Gastrocnemius medialis (tissue), 4 donors: ENCODE results near the gene SLFN5.

Source experiments
- POLR2A ChIP-seq, 2 donors: fragments of 450-650 bp; IDR thresholded peaks; one replicate each; pipeline ENCODE4 v1.6.1; 2017; ENCODE audit warnings: antibody characterized with exemption in 2 of 2, mild to moderate bottlenecking in 2 of 2, moderate library complexity in 2 of 2
- TF ChIP-seq, protein P1 (sequence below), 5 experiments: fragments of 450-650 bp in 3 of 5; fragments of 200-600 bp in 2 of 5; sonication (generic) in 2 of 5; IDR thresholded peaks in 4 of 5; conservative IDR thresholded peaks in 1 of 5; 1 replicate in 4 of 5; 2 replicates in 1 of 5; pipeline ENCODE4 v1.5.1; 2016 to 2019; ENCODE audit warnings: antibody characterized with exemption in 5 of 5, mild to moderate bottlenecking in 3 of 5, moderate library complexity in 3 of 5

GRCh38 chr17:35289222-35289621, 46.4 kb downstream of the SLFN5 start:
- TF ChIP-seq, protein P1, sequence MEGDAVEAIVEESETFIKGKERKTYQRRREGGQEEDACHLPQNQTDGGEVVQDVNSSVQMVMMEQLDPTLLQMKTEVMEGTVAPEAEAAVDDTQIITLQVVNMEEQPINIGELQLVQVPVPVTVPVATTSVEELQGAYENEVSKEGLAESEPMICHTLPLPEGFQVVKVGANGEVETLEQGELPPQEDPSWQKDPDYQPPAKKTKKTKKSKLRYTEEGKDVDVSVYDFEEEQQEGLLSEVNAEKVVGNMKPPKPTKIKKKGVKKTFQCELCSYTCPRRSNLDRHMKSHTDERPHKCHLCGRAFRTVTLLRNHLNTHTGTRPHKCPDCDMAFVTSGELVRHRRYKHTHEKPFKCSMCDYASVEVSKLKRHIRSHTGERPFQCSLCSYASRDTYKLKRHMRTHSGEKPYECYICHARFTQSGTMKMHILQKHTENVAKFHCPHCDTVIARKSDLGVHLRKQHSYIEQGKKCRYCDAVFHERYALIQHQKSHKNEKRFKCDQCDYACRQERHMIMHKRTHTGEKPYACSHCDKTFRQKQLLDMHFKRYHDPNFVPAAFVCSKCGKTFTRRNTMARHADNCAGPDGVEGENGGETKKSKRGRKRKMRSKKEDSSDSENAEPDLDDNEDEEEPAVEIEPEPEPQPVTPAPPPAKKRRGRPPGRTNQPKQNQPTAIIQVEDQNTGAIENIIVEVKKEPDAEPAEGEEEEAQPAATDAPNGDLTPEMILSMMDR (IDR thresholded peaks at IDR 0.05 in 4 of 5, conservative IDR thresholded peaks at IDR 0.05 in 1 of 5): no peak
- TF ChIP-seq POLR2A (IDR thresholded peaks at IDR 0.05): no peak
